T-helper 1 cell (primary cell): ENCODE results near the gene BORCS5.
"Not testable (repeated sequence)": the region's sequence is repeated elsewhere in the genome, so short reads cannot be mapped to it uniquely, and the experiment has no call there.

Experiments
- DNase-seq, 5 donors: peaks; one replicate each; pipeline ENCODE4 v3.0.0-alpha.2; 2012 to 2020

The BORCS5 gene

DNA sequence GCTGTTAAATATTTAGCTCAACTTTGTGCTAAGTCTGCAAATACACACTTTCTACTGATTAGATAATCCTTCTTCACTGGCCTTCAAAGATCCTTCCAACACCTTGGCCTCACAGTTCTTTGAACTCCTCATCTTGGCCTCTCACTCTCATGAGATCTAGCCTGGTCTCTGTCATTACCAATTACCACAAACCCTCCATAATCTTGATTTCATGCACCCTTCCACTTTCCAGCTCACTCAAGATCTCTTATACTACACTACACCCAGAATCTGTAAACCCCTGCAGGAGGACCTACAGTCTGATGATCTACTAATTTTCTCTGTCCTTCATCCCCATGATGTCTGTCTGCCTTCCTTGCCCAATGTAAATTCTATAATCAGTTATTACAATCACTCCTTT is 134.7 kb downstream of the BORCS5 start:
- DNase-seq: no peak

DNA sequence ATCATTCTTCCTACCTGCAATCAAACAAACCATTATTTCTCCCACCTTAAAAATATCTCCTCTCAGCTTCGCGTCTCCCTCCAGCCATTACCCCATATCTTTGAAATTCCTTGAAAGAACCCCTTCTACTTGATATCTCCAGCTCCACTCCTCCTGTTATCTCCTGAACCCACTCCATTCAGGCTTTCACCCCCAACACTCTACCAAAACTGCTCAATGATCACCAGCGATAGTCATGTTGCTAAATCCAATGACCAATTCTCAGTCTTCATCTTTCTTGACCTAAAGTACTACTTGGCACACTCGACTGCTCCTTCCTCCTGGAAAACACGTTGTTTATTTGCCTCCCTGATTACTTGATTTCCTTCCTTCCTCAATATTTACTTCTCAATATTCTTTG is 135.7 kb downstream of the BORCS5 start:
- DNase-seq: no peak

DNA sequence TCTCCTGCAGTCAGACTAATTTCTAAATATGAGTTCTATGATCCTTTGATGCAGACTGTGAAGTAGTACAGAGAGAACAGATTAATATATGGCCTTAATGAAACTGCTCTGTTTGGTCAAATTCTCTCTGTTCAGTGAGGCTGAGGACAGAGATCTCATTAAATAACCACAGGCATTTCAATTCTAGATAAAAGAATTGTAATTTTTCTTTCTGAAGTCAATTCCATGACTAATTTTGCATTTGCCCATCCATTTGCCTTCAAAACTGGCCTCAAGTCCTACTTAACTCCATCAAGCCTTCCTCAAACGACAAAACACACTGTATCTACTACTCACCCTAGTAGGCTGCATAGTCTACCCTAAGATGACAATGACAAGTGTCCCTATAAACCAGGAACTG is 138.7 kb downstream of the BORCS5 start:
- no peak for DNase-seq

DNA sequence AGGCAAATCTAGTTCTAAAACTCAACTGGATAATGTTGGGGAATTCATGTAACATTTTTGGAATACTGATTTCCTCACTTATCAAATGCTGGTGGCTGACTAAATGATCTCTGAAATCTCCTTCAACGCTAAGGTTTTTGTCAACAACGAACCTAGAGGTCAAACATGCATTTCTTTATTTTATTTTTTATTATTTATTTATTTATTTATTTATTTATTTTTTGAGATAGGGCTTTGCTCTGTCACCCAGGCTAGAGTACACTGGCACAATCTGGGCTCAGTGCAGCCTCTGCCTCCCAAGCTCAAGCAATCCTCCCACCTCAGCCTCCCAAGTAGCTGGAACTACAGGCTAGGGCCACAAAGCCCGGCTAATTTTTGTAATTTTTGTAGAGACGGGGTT is 141.3 kb downstream of the BORCS5 start:
- no peak for DNase-seq

DNA sequence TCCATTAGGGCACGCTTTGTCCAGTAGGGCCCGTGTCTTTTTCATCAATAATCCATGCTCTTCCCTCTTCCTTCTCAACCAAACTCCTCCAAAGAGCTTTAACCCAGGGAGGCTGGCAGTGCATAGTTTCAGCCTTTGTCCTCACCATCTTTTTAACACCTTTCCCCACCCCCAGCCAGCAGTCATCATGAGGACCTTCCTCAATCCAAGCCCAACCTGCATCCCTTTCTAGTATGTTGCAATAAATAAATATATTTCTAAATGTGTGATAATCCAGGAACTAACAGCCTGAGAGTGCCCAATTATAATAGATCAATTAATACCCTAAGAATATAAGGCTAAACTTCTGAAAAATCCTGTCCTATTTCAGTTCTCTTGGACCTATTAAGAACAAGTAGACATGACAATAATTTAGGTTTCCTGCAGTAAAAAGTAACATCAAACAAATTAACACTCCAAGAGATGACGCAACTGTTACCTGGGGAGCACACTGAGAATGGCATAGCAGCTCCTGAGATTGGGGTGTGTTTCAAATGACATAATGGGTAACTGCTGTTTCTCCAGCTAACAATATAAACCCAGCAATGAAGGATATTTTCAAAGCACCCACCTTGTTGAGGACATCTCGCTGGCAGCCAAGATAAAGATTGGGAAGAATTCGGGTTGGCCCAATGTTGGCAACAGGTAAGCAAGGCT is 143.2 kb downstream of the BORCS5 start:
- DNase-seq: no peak

DNA sequence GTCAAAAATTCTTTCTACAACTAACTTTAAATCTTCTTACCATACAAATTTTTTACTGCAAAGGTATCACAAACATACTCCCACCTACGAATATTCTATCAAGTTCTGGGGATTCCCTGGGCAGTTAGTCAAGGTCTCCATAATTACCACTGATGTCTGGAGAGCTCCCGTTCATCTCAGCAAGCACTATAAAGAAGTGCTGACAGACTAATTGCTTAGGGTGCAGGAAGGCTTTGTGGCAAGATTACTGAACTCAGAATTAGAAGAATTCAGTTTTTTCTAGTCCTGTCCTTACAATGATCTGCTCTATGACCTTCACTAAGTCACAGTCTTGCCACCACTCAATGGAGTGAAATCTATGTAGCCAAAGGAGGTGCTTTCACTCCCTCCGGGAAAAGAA is 144.2 kb downstream of the BORCS5 start:
- DNase-seq: no peak

DNA sequence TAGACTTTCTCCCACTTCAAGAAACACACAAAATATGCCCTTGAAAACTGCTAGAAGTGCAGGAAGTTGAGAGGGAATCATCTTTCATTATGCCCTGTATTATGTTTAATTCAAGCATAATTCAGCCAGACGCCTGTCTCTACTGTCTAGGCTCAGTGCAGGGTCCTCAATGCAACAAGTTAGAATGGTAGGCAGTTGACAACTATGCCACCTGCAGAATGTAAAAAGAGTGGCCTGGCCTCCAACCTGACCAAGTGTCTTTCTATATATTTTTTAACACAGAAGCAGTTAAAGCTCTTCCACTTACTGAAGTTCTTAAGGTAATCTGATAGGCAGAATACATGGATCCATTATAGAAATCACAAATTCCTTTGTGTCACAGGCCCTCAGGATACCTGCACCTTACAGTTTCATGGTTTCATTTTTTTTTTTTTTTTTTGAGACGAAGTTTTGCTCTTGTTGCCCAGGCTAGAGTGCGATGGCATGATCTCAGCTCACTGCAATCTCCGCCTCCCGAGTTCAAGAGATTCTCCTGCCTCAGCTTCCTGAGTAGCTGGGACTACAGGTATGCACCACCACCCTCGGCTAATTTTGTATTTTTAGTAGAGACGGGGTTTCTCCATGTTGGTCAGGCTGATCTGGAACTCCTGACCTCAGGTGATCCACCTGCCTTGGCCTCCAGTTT is 145.4 kb downstream of the BORCS5 start:
- DNase-seq: not testable (repeated sequence)

DNA sequence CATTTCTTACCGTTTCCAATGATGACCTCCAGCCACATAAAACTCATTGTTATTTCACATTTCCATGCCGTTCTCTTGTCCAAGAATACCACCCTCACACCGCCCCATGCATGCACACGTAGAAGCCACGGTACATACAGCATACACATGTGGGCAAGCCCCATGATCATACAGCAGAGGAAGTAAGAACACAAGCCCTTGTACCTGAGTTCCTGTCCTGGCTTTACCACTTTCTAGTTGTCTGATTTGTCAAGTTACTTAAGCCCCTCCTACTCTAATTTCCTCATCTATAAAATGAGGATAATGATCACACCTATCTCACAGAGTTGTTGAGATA is 145.9 kb downstream of the BORCS5 start:
- no peak for DNase-seq

DNA sequence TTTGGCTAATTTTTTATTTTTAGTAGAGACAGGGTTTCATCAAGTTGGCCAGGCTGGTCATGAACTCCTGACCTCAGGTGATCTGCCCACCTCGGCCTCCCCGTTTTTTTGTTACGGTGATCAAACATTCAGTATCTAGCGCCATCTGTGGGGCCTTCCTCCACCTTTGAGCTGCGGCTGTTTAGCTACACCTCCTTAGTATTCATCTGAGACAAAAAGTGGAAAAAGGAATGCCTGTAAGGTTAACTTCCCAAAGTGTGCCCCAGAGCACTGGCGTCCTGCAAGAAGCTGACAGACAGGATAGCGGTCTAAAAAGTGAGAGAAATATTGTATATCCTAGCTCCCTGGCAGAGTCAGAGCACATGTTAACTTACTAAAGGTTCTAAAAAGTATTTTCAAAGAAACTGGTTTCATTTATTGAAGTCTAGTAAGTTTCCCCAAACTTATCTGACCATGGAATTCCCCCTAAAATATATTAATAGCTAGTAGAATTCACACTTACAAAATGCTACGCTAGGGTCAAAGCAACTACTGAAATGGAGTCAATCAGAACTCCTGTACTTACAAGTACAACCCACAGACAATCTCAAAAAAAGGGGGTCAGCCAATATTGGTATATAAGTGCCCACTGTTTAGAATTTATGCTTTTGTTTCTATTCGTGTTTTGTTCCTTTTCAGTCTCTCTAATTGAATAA is 146.7 kb downstream of the BORCS5 start:
- DNase-seq: peak in 3 of 5 donors; percentile 22 to 50 (median 25)

DNA sequence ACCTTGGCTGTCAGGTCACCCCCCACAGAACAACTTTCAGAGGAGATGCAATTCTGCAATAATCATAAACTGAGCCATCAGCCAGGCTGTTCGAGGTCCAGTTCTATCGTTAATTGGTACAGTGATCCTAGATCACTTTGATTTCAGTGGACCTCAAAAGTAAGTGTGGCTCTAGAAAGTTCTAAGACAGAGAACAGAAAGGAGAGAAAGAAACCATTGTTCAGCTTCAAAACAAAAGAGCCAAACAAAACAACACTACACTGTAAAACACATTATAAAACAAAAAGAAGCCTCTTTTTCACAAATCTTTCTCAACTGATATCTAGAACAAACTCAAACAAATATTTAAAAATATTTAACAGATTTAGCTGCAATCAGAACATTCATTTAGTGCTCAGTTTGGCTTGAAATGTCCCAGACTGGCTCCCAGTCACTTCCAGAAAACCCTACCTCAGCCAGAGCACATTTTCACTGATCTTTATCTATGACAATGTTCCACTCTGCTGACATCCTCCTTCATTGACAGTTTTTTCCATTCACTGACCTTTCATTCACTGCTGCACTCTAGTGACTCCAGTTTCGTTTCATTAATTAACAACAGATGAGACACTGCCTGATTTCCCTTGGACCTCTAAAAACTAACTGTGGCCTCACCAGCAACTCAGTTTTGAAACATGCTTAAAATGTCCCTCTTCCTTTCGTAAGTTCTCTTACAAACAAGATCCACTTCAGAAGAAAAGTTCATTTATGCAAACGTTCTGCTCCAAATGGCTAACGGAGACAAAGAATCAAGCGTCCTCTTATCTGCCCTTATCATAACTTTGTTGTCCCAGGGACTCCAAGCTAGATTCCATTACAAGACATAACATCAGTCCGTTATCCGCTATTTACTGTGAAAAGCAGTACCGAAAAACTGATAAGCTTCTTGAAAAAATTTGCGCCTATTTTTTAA is 148.9 kb downstream of the BORCS5 start:
- DNase-seq: peak in 1 of 5 donors; percentile 69

DNA sequence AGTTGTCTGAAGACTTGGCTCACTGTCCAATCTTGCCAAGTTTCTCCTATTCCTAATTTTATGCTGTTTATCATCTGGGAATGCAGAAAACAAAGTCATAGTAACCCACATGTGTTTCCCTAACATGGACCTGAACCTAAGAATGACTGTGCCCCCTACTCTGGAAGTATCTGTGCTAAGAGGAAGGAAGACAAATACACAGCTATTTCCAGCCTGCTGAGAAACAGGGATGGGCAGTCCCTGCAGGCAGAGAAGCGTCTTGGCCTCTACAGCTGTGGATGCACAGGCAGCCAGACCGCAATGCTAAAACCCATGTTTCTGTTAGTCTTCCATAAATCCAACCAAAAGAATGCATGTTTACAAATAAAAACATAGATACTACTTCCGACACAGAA is 149.6 kb downstream of the BORCS5 start:
- no peak for DNase-seq

DNA sequence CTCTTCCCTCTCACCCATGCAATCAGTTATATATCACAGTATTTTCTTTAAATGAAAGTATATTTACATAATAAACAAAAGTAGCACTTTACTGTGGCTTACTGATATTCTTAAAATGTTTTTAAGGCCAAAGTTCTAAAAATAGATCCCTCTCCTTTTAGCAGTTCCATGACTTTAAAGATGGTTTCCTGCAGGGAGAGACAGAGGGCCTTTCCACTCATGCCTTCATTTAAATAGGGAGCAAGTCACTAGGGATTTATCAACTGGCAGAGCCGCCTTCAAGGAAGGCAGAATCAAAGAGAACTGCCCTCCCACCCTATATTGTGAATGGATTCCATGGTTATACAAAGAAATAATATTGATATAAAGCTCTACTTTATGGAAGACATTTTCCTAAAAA is 150.2 kb downstream of the BORCS5 start:
- DNase-seq: no peak

DNA sequence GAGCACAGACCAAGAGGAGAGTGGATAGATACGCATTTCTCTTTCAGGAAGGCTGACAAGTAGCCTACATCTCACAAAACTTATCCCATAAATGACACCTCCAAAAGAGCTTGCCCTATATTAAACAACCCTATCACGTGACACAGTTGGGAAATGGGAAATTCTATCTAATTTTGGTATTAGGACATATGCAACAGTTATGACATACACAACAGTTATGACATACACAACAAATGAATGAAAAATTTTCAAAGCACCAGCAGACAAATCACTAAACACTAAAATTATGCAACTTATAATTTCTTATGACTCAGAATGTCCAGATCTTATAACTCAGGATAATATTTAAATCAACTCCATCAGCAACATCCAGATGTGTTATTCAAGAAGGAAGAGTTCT is 151.7 kb downstream of the BORCS5 start:
- DNase-seq: no peak

DNA sequence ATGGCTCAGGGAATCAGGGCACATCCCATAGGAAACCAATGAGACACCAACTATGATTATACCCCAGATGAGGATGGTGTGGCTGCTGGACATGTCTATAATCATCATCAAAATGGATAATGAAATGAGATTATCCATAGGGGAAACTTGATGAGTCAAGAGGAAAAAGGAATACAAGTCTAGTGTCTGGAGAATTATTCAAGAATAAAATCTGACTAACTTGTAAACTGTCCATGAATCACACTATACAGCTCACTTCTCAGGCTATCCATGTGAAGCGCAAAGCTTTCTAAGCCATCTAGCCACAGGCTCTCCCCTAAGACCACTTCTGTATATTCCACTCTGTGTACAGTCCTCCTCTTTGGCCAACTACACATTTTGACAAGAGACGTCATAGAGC is 153.3 kb downstream of the BORCS5 start:
- no peak for DNase-seq

DNA sequence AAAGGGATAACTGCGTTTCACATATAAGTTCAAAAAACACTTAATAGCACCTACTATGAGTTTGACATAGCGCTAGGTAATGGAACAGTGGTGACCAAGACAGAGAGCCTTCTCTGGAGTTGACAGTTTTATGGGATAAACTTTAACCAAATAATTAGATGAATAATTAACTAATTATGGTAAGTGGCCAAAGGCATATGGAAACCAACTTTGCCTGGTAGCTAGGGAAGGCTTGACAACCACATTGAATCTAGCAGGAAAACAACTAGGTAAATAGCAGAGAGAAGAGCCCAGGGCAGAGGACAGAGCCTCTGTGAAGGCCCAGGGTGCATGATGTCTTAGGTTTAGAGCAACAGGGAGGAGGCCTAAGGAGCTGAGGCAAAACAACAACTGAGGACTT is 153.7 kb downstream of the BORCS5 start:
- no peak for DNase-seq

DNA sequence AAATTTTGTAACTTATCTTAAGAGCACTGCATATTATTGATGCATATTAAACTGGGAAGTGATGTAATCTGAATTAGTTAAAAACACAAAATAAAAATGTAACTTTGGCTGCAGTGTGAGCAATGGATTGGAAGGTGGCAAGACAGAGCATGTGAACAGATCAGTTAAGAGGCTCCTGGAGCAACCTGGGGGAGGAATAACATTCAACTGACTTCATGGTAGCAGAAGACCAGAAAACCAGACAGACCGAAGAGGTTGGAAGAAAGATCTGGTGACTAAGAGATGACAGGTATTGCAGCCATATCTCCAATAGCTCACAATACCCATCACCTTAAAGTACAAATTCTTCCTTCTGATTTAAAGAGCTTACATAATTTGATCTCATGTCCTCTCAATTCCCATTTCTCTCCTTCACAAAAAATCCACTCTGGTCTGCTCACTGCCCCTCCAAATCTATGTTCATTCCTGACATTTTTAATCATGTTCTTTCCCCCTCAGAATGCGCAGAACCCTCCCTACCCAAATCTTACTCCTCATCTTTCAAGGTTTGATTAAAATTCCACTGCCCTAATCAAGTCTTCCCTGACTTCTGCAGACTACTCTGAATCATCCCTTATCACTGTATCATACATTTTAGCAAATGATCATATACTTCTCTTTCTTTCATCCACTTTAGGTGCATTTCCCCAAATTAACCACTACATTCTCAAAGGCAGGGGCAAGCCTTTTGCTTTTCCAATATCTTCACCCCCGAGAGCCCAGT is 154.3 kb downstream of the BORCS5 start:
- DNase-seq: no peak

DNA sequence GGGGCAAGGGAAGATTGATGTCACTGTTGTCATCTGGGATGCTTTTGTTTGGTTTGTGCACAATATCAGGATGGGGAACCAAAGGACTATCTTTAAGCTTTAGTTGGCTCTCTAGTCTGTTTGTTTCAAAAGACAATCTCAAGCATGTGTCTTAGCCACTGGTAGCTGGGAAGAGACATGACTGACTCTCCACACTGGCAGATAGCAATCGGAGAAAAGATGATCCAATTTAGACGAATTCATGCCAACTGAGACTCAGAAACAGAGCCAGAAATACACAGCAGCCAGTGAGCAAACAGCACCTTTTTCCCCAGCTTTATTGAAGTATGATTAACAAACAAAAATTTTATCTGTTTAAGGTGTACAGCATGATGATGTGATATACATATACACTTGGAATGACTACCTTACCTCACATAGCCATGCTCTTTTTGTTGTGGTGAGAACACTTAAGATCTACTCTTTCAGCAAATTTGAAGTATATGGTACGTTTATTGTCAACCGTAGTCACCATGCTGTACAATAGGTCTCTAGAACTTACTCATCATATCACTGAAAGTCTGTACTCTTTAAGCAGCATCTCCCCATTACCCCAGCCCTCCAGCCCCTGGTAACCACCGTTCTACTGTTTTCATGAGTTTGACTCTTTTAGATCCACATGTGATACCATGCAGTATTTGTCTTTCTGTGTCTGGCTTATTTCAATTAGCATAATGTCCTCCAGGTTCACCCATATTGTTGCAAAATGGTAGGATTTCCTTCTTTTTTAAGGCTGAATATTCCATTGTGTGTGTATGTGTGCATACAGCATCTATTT is 155.2 kb downstream of the BORCS5 start:
- DNase-seq: peak in 1 of 5 donors; percentile 58

DNA sequence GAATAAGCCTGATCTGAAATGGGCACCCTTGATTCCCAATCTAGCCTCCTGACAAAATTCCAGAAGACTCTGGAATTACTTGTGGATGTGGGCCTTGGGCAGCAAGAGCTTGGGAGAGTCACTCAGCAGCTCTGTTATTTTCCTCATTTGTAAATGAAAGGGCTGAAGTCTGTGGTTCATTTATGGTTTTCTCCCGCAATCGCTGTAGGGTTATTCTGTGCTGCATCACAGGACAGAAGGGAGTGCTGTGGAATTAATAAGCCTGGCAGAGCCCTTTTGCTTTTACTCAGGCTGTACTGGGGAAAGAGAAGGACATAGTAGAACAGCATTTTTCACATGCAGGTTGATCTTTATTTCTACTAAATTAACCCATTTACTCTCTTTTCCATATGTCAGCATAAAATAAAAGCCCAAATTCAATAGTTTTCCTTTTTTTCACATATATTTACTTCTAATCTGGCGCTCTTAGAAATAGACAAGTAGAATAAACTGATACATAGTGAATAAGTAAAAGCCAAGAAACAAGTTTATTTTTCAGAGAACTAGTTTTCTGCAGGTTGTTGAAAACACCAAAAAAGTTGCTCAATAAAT is 156.6 kb downstream of the BORCS5 start:
- DNase-seq: no peak

DNA sequence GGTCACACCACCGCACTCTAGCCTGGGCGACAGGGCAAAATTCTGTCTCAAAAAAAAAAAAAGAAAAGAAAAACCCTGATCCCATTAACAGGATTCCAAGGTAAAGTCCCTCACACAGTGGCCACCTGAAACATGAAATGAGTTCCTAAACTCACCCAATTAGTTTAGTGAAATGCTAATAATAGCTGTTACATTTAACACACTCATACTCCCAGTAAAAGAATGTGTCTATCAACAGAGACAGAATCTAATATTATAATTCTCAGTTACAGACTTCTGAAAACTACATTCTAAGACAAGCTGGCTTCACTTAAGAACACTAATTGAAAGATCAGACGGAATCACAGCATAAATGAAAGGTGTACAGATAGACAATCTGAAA is 161.6 kb downstream of the BORCS5 start:
- no peak for DNase-seq

DNA sequence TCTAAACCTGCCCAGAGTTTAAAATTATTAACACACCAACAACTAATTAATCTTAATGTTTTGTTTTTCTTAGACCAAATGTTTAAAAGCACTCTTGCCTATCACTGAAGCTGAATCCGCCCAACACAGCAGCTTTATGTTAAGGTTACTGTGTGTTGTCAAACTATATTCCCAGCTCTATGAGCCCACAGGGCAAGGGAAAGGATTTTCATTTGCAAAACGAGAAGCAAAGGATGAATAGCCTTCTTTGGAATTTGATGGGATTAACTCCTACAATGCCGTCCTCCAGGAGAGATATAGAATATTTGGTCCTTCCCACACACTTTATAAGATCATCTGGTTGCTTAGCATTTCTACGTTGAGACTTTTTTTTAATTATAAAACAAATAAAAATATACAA is 162.0 kb downstream of the BORCS5 start:
- no peak for DNase-seq
